ENCODE measurements around the gene GOLGA6L1.
"Not testable (repeated sequence)": the region's sequence is repeated elsewhere in the genome, so short reads cannot be mapped to it uniquely, and the experiment has no call there.

Gene GOLGA6L1

GRCh38 chr15:23136722-23137121 is at the start of gene GOLGA6L1:
Gene GOLGA6L1, minus strand, starts transcription at chr15:23136822. Its CDS starts 91 bp downstream, at chr15:23136731.
- DNase-seq = not testable (repeated sequence)

- not testable (repeated sequence) for DNase-seq
These were observed 44.6 kb upstream of the GOLGA6L1 start for GRCh38 chr15:23181201-23181600.

- DNase-seq = not testable (repeated sequence)
These were observed 43.9 kb upstream of the GOLGA6L1 start for GRCh38 chr15:23180547-23180927.

GRCh38 chr15:23179768-23180546 is 43.3 kb upstream of the GOLGA6L1 start:
- DNase-seq = not testable (repeated sequence)

GRCh38 chr15:23176683-23177082 is 40.1 kb upstream of the GOLGA6L1 start:
- DNase-seq = not testable (repeated sequence)

- DNase-seq = not testable (repeated sequence)
These were observed 39.0 kb upstream of the GOLGA6L1 start for GRCh38 chr15:23175606-23176005.

- not testable (repeated sequence) for DNase-seq
These were observed 38.1 kb upstream of the GOLGA6L1 start for GRCh38 chr15:23174609-23175140.

- not testable (repeated sequence) for DNase-seq
These were observed 3.8 kb downstream of the GOLGA6L1 start for GRCh38 chr15:23132787-23133186.

- no peak for DNase-seq
These were observed 18.4 kb downstream of the GOLGA6L1 start for GRCh38 chr15:23118208-23118607.

GRCh38 chr15:23095796-23096195 is 40.8 kb downstream of the GOLGA6L1 start:
- DNase-seq = no peak

GRCh38 chr15:23083115-23083514 is 53.5 kb downstream of the GOLGA6L1 start:
- DNase-seq = no peak

GRCh38 chr15:23081996-23082737 is 54.5 kb downstream of the GOLGA6L1 start:
- not testable (repeated sequence) for DNase-seq

- DNase-seq = no peak
These were observed 55.4 kb downstream of the GOLGA6L1 start for GRCh38 chr15:23081271-23081670.

GRCh38 chr15:23079766-23080165 is 56.9 kb downstream of the GOLGA6L1 start:
- DNase-seq = no peak
